Measurements from ENCODE around the gene CPPED1. TPM values are rescaled to one million over a fixed set of nuclear protein-coding genes. Genes with fewer than 3 reads are reported as not detected.

CPPED1 gene
- total RNA-seq, 1 donor from 2014 or later: 15.2 TPM

DNA sequence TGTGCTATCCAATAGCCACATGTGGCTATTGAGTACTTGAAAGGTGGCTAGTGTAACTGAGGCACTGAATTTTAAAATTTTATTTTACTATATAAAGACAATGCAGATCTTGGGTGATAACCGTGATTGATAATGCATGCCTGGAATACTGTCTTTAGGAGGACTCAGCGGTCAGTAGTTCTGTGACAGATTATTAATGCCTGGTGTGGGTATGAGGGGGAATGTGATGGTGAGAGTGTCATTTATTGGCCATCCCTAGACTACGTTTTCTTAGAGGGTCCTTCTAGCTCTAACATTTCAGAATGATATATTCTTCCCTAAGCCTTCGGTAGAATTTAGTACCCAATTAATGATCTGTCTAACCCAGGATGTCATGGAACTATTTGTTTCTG, 157.6 kb downstream of the CPPED1 start:
- Mint-ChIP-seq H3K27ac (no peak overlapping the region), H3K9me3 (peaks cover 7% of the 10 kb centered on the region), H3K27me3 (peaks cover 8% of the 10 kb centered on the region), H3K4me3 (no peak overlapping the region), H3K4me1 (ENCODE audit: unreplicated experiment) (no peaks in the 10 kb centered on the region), H3K36me3 (no peaks in the 10 kb centered on the region)
- TF ChIP-seq, protein P1, sequence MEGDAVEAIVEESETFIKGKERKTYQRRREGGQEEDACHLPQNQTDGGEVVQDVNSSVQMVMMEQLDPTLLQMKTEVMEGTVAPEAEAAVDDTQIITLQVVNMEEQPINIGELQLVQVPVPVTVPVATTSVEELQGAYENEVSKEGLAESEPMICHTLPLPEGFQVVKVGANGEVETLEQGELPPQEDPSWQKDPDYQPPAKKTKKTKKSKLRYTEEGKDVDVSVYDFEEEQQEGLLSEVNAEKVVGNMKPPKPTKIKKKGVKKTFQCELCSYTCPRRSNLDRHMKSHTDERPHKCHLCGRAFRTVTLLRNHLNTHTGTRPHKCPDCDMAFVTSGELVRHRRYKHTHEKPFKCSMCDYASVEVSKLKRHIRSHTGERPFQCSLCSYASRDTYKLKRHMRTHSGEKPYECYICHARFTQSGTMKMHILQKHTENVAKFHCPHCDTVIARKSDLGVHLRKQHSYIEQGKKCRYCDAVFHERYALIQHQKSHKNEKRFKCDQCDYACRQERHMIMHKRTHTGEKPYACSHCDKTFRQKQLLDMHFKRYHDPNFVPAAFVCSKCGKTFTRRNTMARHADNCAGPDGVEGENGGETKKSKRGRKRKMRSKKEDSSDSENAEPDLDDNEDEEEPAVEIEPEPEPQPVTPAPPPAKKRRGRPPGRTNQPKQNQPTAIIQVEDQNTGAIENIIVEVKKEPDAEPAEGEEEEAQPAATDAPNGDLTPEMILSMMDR (conservative IDR thresholded peaks at IDR 0.05): no peak
- DNase-seq (ENCODE audit: extremely low spot score, unreplicated experiment): no peak

DNA sequence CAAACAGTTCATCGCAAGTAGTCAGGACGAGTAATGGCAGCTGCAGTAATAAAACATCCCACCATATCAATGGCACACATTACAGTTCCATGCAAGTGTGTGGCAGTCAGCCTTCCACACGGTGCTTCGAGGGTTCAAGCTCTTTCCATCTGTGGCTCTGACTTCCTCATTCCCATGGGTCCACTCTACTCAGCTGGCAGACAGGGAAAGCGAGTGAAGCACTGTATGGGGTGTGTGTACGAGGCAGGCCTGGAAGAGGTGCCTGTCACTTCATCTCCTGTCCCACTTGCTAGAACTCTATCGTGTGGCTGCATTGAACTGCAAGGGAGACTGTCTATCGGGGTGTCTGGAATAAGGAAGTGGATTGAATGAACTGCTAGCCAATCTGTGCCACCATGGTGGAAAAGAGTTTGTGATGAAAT, 160.6 kb downstream of the CPPED1 start:
- no peaks in the 10 kb centered on the region for H3K4me1 Mint-ChIP-seq (ENCODE audit: unreplicated experiment)
- TF ChIP-seq, protein P1 (conservative IDR thresholded peaks at IDR 0.05): no peak
- H3K9me3 Mint-ChIP-seq: no peaks in the 10 kb centered on the region
- no peak overlapping the region for H3K27ac Mint-ChIP-seq
- DNase-seq (ENCODE audit: extremely low spot score, unreplicated experiment): no peak
- no peak overlapping the region for H3K4me3 Mint-ChIP-seq
- no peaks in the 10 kb centered on the region for H3K36me3 Mint-ChIP-seq
- H3K27me3 Mint-ChIP-seq: peaks cover 4% of the 10 kb centered on the region

DNA sequence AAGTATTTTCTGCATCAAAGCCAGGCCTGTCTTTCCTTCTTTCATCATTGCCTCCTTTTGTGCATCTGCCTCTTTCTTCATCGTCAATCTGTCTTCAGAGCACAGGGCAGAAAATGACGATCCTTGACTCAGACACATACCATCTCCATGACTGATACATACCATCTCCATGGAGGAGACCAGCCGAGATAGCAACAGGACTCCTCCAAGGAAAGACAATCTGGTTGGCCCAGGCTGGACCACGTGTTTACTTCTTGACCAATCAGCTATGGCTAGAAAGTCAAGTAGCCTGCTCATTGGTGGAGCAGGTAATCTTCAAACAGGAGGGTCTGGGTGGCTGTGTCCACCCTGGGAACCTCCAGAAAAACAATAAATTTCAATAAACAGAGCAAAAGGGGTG, 164.6 kb downstream of the CPPED1 start:
- TF ChIP-seq, protein P1 (conservative IDR thresholded peaks at IDR 0.05): no peak
- Mint-ChIP-seq H3K36me3 (no peaks in the 10 kb centered on the region), H3K27me3 (peaks cover 2% of the 10 kb centered on the region), H3K4me1 (ENCODE audit: unreplicated experiment) (no peaks in the 10 kb centered on the region), H3K27ac (no peak overlapping the region), H3K9me3 (no peaks in the 10 kb centered on the region), H3K4me3 (no peak overlapping the region)
- DNase-seq (ENCODE audit: extremely low spot score, unreplicated experiment): no peak

DNA sequence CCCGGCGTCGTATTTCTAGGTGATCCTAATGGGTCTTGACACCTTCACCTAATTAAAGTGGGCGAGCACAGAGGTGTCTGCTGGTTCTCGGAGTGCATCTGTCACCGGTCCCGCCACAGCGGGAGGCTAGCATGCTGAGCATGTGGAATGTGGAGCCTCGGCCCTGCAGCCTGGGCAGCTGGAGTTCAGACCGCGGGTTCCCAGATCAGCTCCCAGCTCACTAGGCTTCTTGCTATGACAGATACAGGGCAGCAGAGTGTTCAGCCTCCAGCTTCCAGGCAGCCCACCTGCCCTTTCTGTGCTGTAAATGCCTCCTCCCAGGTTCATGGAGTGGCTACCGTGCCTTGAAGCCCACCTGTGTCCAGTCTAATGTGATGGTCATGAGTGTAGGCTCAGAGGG, 166.7 kb downstream of the CPPED1 start:
- H3K9me3 Mint-ChIP-seq: no peaks in the 10 kb centered on the region
- TF ChIP-seq, protein P1 (conservative IDR thresholded peaks at IDR 0.05): no peak
- H3K4me3 Mint-ChIP-seq: no peak overlapping the region
- DNase-seq (ENCODE audit: extremely low spot score, unreplicated experiment): no peak
- H3K27ac Mint-ChIP-seq: no peak overlapping the region
- peaks cover 13% of the 10 kb centered on the region for H3K27me3 Mint-ChIP-seq
- no peaks in the 10 kb centered on the region for H3K36me3 Mint-ChIP-seq
- no peaks in the 10 kb centered on the region for H3K4me1 Mint-ChIP-seq (ENCODE audit: unreplicated experiment)

DNA sequence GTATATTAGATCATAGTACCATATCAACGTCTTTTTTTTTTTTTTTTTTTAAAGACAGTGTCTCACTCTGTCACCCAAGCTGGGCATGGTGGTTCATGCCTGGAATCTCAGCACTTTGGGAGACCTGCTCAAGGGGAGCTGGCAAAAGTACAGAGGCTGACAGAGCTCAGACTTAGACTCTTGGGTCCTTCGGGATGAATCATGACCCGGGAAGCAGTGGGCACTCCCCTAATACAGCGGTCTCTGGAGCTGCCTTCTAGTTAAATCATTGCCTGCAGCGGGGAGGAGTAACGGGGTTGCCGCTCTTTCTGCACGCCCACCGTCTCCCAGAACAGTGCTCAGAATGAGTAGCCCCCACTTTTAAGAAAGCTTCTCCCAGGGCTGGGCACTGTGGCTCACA, 174.4 kb downstream of the CPPED1 start:
- Mint-ChIP-seq H3K27ac (no peak overlapping the region), H3K36me3 (no peaks in the 10 kb centered on the region), H3K9me3 (no peaks in the 10 kb centered on the region), H3K27me3 (peaks cover 16% of the 10 kb centered on the region), H3K4me3 (no peak overlapping the region), H3K4me1 (ENCODE audit: unreplicated experiment) (no peaks in the 10 kb centered on the region)
- DNase-seq (ENCODE audit: extremely low spot score, unreplicated experiment): no peak
- TF ChIP-seq, protein P1 (conservative IDR thresholded peaks at IDR 0.05): no peak

DNA sequence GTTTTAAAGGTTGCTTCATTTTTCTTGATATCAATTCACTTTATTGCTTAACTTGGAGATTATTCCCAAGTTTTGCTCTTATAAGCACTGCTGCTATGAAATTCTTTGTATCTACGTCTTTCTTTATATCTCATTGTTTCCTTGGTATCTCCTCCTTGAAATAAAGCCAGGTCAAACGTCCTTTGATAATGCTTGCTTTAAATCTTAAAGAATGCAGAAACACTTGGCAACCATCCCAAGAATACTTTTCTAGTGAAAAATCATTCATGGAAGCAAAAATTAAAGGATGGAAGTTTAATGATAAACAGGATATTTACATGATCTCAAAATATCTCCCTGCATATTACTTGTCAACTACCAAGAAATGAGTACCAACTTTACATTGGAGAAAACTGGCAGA, 175.2 kb downstream of the CPPED1 start:
- H3K4me3 Mint-ChIP-seq: no peak overlapping the region
- no peaks in the 10 kb centered on the region for H3K4me1 Mint-ChIP-seq (ENCODE audit: unreplicated experiment)
- H3K27ac Mint-ChIP-seq: no peak overlapping the region
- H3K27me3 Mint-ChIP-seq: peaks cover 10% of the 10 kb centered on the region
- no peaks in the 10 kb centered on the region for H3K36me3 Mint-ChIP-seq
- no peaks in the 10 kb centered on the region for H3K9me3 Mint-ChIP-seq
- no peak for DNase-seq (ENCODE audit: extremely low spot score, unreplicated experiment)
- TF ChIP-seq, protein P1 (conservative IDR thresholded peaks at IDR 0.05): no peak
